Caco-2 (cell line): ENCODE measurements around the gene ITIH5. TPM values are rescaled to one million over a fixed set of nuclear protein-coding genes. Genes with fewer than 3 reads are reported as not detected.
"Not testable (repeated sequence)": the region's sequence is repeated elsewhere in the genome, so short reads cannot be mapped to it uniquely, and the experiment has no call there.

ENCODE experiments used
- BruUV-seq: library from RNA; stranded (reverse); fragments of 400-500 nt; replicated peaks from 2 replicates; lab custom pipeline; 2021; lab: Mats Ljungman, UMichigan
- CTCF ChIA-PET: fragments of 300-600 bp; sonication (Branson Sonifier 250); formaldehyde crosslinking; loops from one replicate; lab custom pipeline; 2022; ENCODE audit warnings: antibody characterized with exemption; lab: Charles Lee
- POLR2A ChIA-PET: fragments of 300-600 bp; sonication (Branson Sonifier 250); formaldehyde crosslinking; loops from one replicate; lab custom pipeline; 2022; ENCODE audit warnings: antibody characterized with exemption; lab: Charles Lee
- DNase-seq, 2 experiments: peaks; one replicate each; pipeline versions ENCODE4 v3.0.0 to v3.0.0-alpha.2; 2020 to 2022
- H3K27me3 ChIP-seq: replicated peaks from 2 replicates; pipeline ENCODE4 v1.6.0; 2011; ENCODE audit warnings: low read length; ENCODE audit not compliant: control insufficient read depth, insufficient read depth
- H3K36me3 ChIP-seq: 2 replicates; pipeline ENCODE4 v1.5.1; 2011; ENCODE audit warnings: low read length; ENCODE audit not compliant: control insufficient read depth, insufficient read depth
- H3K4me1 ChIP-seq: fragments of 250-450 bp; sonication (Bioruptor Pico); 2 replicates; pipeline ENCODE4 v1.5.1; 2020; ENCODE audit warnings: mild to moderate bottlenecking
- H3K4me3 ChIP-seq: 2 replicates; pipeline ENCODE4 v1.5.1; 2011; ENCODE audit warnings: low read depth, mild to moderate bottlenecking, control low read depth, low read length
- H3K9me3 ChIP-seq: fragments of 250-450 bp; sonication (Bioruptor Pico); 2 replicates; pipeline ENCODE4 v1.5.1; 2020; ENCODE audit warnings: mild to moderate bottlenecking, moderate library complexity
- H3K27ac Mint-ChIP-seq: one replicate; pipeline ENCODE4 v1.8.0; 2022; ENCODE audit warnings: mixed read lengths; ENCODE audit not compliant: unreplicated experiment
- H3K27me3 Mint-ChIP-seq: one replicate; pipeline ENCODE4 v1.8.0; 2022; ENCODE audit warnings: mixed read lengths; ENCODE audit not compliant: insufficient read depth, unreplicated experiment
- H3K36me3 Mint-ChIP-seq: one replicate; pipeline ENCODE4 v1.8.0; 2022; ENCODE audit warnings: mild to moderate bottlenecking, mixed read lengths; ENCODE audit not compliant: insufficient read depth, unreplicated experiment
- H3K4me1 Mint-ChIP-seq: one replicate; pipeline ENCODE4 v1.8.0; 2022; ENCODE audit warnings: low read depth, mixed read lengths; ENCODE audit not compliant: unreplicated experiment
- H3K4me3 Mint-ChIP-seq: one replicate; pipeline ENCODE4 v1.8.0; 2022; ENCODE audit warnings: mild to moderate bottlenecking, moderate library complexity, mixed read lengths; ENCODE audit not compliant: unreplicated experiment
- H3K9me3 Mint-ChIP-seq: one replicate; pipeline ENCODE4 v1.8.0; 2022; ENCODE audit warnings: mixed read lengths; ENCODE audit not compliant: unreplicated experiment
- intact Hi-C: fragments of 100-400 bp; cut with micrococcal nuclease; formaldehyde crosslinking; loops from one replicate; pipeline ENCODE4 v1.10.0; 2022; ENCODE audit not compliant: unreplicated experiment
- total RNA-seq: library from RNA; stranded (reverse); gene quantifications from 2 replicates; pipeline ENCODE4 v1.2.3, GENCODE V29; 2022
- TF ChIP-seq, protein P1 (sequence below), 2 experiments: fragments of 200-600 bp in 1 of 2; IDR thresholded peaks; 1 replicate in 1 of 2; 2 replicates in 1 of 2; pipeline versions ENCODE4 v1.5.1 to v1.8.0; 2011 to 2022; ENCODE audit warnings: antibody characterized with exemption in 1 of 2, control low read depth in 1 of 2, inconsistent platforms in 1 of 2, low read depth in 1 of 2, low read length in 1 of 2, mild to moderate bottlenecking in 1 of 2, moderate library complexity in 1 of 2; ENCODE audit not compliant: insufficient read depth in 1 of 2, severe bottlenecking in 1 of 2, unreplicated experiment in 1 of 2

The ITIH5 gene
- total RNA-seq, 1 experiment from 2014 or later: 0.18 TPM

DNA sequence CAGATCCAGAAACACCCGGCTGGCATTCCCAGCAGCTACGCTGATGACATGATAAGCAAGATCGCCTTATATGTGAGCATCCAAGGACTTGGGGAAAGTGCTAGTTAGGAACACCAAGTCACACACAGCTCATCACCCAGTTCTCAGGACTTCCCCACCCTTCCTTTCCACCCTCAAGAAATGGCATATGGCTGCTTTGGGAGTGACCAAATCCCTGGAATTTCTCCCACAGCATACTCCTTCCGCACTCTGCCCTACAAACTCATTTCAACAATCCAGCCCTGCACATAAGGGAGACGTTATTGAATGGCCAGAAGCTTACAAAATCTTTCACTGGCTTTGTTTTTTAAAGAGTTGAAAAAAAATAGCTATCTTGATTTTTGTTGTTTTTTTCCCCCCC, 4.2 kb downstream of the ITIH5 start:
- intact Hi-C loops: no loop called here
- Histone ChIP-seq H3K36me3 (no peaks in the 10 kb centered on the region), H3K9me3 (no peaks in the 10 kb centered on the region), H3K4me3 (no peak overlapping the region), H3K27me3 (no peaks in the 10 kb centered on the region), H3K4me1 (peaks cover 31% of the 10 kb centered on the region)
- no peak overlapping the region for H3K4me3 Mint-ChIP-seq
- peaks cover 7% of the 10 kb centered on the region for H3K36me3 Mint-ChIP-seq
- no peak overlapping the region for H3K27ac Mint-ChIP-seq
- POLR2A ChIA-PET: no interaction called here
- CTCF ChIA-PET: interaction anchor here (2.1 kb wide), 1 partner anchor 25 kb away, joined by 6 read pairs; no protein-coding TSS in a partner anchor
- peaks cover 23% of the 10 kb centered on the region for H3K4me1 Mint-ChIP-seq
- no peak for DNase-seq
- no peaks in the 10 kb centered on the region for H3K27me3 Mint-ChIP-seq
- H3K9me3 Mint-ChIP-seq: peaks cover 6% of the 10 kb centered on the region
- BruUV-seq: no TSS peak
- TF ChIP-seq, protein P1, sequence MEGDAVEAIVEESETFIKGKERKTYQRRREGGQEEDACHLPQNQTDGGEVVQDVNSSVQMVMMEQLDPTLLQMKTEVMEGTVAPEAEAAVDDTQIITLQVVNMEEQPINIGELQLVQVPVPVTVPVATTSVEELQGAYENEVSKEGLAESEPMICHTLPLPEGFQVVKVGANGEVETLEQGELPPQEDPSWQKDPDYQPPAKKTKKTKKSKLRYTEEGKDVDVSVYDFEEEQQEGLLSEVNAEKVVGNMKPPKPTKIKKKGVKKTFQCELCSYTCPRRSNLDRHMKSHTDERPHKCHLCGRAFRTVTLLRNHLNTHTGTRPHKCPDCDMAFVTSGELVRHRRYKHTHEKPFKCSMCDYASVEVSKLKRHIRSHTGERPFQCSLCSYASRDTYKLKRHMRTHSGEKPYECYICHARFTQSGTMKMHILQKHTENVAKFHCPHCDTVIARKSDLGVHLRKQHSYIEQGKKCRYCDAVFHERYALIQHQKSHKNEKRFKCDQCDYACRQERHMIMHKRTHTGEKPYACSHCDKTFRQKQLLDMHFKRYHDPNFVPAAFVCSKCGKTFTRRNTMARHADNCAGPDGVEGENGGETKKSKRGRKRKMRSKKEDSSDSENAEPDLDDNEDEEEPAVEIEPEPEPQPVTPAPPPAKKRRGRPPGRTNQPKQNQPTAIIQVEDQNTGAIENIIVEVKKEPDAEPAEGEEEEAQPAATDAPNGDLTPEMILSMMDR (IDR thresholded peaks at IDR 0.05; ENCODE audit: insufficient read depth in 1 of 2, low read depth in 1 of 2, low read length in 1 of 2, severe bottlenecking in 1 of 2, unreplicated experiment in 1 of 2): no peak

DNA sequence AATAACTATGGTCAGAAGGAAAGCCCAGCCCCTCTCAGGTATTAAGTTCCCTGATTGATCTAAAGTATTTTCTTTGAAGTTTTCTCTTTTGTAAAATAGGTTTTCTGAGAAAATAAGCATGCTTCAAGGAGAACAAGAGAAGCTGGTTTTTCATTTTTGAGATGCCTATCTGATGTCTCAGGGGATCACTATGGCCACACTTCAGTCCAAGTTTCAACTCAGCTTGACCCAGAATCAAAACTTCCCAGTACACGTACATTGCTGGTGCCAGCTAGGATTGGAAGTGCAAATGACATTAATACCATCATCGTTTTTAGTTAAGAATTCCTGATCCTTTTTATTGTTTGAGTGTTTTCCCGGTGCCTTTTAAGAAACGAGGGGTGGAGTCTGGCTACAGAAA, 7.2 kb downstream of the ITIH5 start:
- Mint-ChIP-seq H3K9me3 (peaks cover 6% of the 10 kb centered on the region), H3K27me3 (no peaks in the 10 kb centered on the region), H3K36me3 (peaks cover 7% of the 10 kb centered on the region), H3K4me3 (no peak overlapping the region), H3K4me1 (peaks cover 16% of the 10 kb centered on the region), H3K27ac (peak overlapping the region; percentile 34)
- Histone ChIP-seq H3K9me3 (no peaks in the 10 kb centered on the region), H3K36me3 (no peaks in the 10 kb centered on the region), H3K27me3 (no peaks in the 10 kb centered on the region), H3K4me1 (peaks cover 33% of the 10 kb centered on the region), H3K4me3 (no peak overlapping the region)
- ChIA-PET CTCF (interaction anchor here (1.0 to 1.2 kb wide), 2 partner anchors 27 to 134 kb away, joined by 3 to 8 read pairs; no protein-coding TSS in a partner anchor), POLR2A (interaction anchor here (1.0 kb wide), 1 partner anchor 26 kb away, joined by 3 read pairs; no protein-coding TSS in a partner anchor)
- TF ChIP-seq, protein P1 (IDR thresholded peaks at IDR 0.05; ENCODE audit: insufficient read depth in 1 of 2, low read depth in 1 of 2, low read length in 1 of 2, severe bottlenecking in 1 of 2, unreplicated experiment in 1 of 2): no peak
- peak in 1 of 2 experiments; percentile 42 for DNase-seq
- no TSS peak for BruUV-seq
- intact Hi-C loops: loop anchor here (2.0 kb wide), 1 partner anchor 27 kb away; no protein-coding TSS in a partner anchor

DNA sequence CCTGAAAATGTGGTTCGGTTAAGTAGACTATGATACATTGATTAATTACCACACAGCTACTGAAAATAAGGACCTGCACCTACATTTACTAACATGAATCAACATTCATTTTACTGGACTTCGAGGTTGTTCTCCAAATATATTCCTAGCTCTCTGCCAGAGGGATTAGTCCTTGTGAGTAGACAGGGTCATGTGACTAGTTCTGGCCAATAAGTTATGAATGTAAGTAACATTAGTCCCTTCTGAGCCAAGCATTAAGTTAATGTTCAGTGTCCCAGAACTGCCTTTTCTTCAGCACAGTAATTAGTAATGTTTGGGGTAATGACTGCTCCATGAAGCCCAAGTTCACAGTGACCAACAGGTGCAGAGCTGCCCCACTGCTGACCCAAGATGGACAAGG, 9.2 kb downstream of the ITIH5 start:
- H3K27me3 Mint-ChIP-seq: no peaks in the 10 kb centered on the region
- Histone ChIP-seq H3K36me3 (no peaks in the 10 kb centered on the region), H3K27me3 (no peaks in the 10 kb centered on the region), H3K9me3 (no peaks in the 10 kb centered on the region), H3K4me1 (peaks cover 33% of the 10 kb centered on the region), H3K4me3 (no peak overlapping the region)
- no TSS peak for BruUV-seq
- H3K27ac Mint-ChIP-seq: no peak overlapping the region
- ChIA-PET CTCF (no interaction called here), POLR2A (no interaction called here)
- H3K4me3 Mint-ChIP-seq: no peak overlapping the region
- TF ChIP-seq, protein P1 (IDR thresholded peaks at IDR 0.05; ENCODE audit: insufficient read depth in 1 of 2, low read depth in 1 of 2, low read length in 1 of 2, severe bottlenecking in 1 of 2, unreplicated experiment in 1 of 2): no peak
- no peak for DNase-seq
- intact Hi-C loops: no loop called here
- peaks cover 6% of the 10 kb centered on the region for H3K9me3 Mint-ChIP-seq
- H3K4me1 Mint-ChIP-seq: peaks cover 20% of the 10 kb centered on the region
- peaks cover 7% of the 10 kb centered on the region for H3K36me3 Mint-ChIP-seq

DNA sequence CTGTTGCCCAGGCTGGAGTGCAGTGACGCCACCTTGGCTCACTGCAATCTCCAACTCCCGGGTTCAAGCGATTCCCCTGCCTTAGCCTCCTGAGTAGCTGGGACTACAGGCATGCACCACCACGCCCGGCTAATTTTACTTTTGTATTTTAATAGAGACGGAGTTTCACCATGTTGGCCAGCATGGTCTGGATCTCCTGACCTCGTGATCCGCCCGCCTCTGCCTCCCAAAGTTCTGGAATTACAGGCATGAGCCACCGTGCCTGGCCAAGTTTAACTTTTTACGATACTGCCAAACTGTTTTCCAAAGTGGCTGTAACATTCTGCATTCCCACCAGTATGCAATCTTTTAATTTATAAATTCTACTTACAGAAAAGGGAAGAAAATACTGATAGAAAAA, 9.7 kb downstream of the ITIH5 start:
- H3K27ac Mint-ChIP-seq, H3K27me3 Mint-ChIP-seq, H3K4me3 ChIP-seq, H3K27me3 ChIP-seq, CTCF ChIA-PET, POLR2A ChIA-PET, intact Hi-C loops, H3K36me3 Mint-ChIP-seq, BruUV-seq, H3K9me3 ChIP-seq, H3K9me3 Mint-ChIP-seq, DNase-seq, H3K36me3 ChIP-seq, H3K4me3 Mint-ChIP-seq: not testable (repeated sequence)
- H3K4me1 Mint-ChIP-seq: peaks cover 25% of the 10 kb centered on the region
- H3K4me1 ChIP-seq: peaks cover 33% of the 10 kb centered on the region
